SK-N-SH (cell line): Measurements from ENCODE around the gene YPEL3. TPM values are rescaled to one million over a fixed set of nuclear protein-coding genes. Genes with fewer than 3 reads are reported as not detected.

ENCODE experiments used
- CTCF ChIA-PET: fragments of 300-600, 350-600 bp; formaldehyde crosslinking; extraction: SDS; loops from one replicate; lab custom pipeline; 2021; lab: Yijun Ruan, JAX
- POLR2A ChIA-PET: fragments of 350-600 bp; sonication (Branson Sonifier 250); formaldehyde crosslinking; extraction: SDS; loops from one replicate; lab custom pipeline; 2020; ENCODE audit warnings: antibody characterized with exemption, inconsistent platforms; lab: Yijun Ruan, JAX
- DNase-seq: peaks from one replicate; pipeline ENCODE4 v3.0.0; 2012
- H2AFZ ChIP-seq: fragments of 200-600 bp; sonication (generic); 2 replicates; pipeline ENCODE4 v1.8.1; 2016; ENCODE audit warnings: antibody characterized with exemption, mild to moderate bottlenecking, low read depth
- H3F3A ChIP-seq: fragments of 200-600 bp; sonication (generic); replicated peaks from 2 replicates; pipeline ENCODE3; 2016; ENCODE audit warnings: antibody characterized with exemption, mild to moderate bottlenecking; ENCODE audit not compliant: insufficient read depth
- H3K27ac ChIP-seq, 2 experiments: fragments of 200-500 bp in 1 of 2; fragments of 200-600 bp in 1 of 2; sonication (Bioruptor generic) in 1 of 2; sonication (generic), shearing (Covaris generic) in 1 of 2; 2 replicates each; pipeline versions ENCODE4 v1.5.1 to v1.6.1; 2014 to 2016; ENCODE audit warnings: low read depth in 2 of 2, inconsistent platforms in 1 of 2, low read length in 1 of 2, mild to moderate bottlenecking in 1 of 2, mixed read lengths in 1 of 2
- H3K27me3 ChIP-seq: fragments of 200-600 bp; sonication (generic), shearing (Covaris generic); 2 replicates; pipeline ENCODE4 v1.6.1; 2016; ENCODE audit warnings: mixed run types; ENCODE audit not compliant: insufficient read depth
- H3K36me3 ChIP-seq, 2 experiments: fragments of 200-500 bp in 1 of 2; fragments of 200-600 bp in 1 of 2; sonication (Bioruptor generic) in 1 of 2; sonication (generic) in 1 of 2; replicated peaks in 1 of 2; 2 replicates each; pipeline versions ENCODE3 to v1.5.1; 2014 to 2016; ENCODE audit warnings: low read length in 1 of 2, mild to moderate bottlenecking in 1 of 2; ENCODE audit not compliant: insufficient read depth in 2 of 2, control insufficient read depth in 1 of 2
- H3K4me1 ChIP-seq, 2 experiments: fragments of 200-500 bp in 1 of 2; fragments of 200-600 bp in 1 of 2; sonication (Bioruptor generic) in 1 of 2; sonication (generic), shearing (Covaris generic) in 1 of 2; 2 replicates each; pipeline versions ENCODE4 v1.5.1 to v1.6.1; 2014 to 2016; ENCODE audit warnings: low read depth in 1 of 2, low read length in 1 of 2, mixed run types in 1 of 2; ENCODE audit not compliant: insufficient read depth in 2 of 2, control insufficient read depth in 1 of 2
- H3K4me2 ChIP-seq: fragments of 200-600 bp; sonication (generic), shearing (Covaris generic); 2 replicates; pipeline ENCODE4 v1.6.1; 2017; ENCODE audit warnings: mixed run types
- H3K4me3 ChIP-seq, 2 experiments: fragments of 200-500 bp in 1 of 2; fragments of 200-600 bp in 1 of 2; sonication (Bioruptor generic) in 1 of 2; sonication (generic), shearing (Covaris generic) in 1 of 2; 2 replicates each; pipeline versions ENCODE4 v1.5.1 to v1.8.1; 2014 to 2016; ENCODE audit warnings: low read depth in 2 of 2, inconsistent platforms in 1 of 2, low read length in 1 of 2, mild to moderate bottlenecking in 1 of 2, mixed read lengths in 1 of 2, moderate library complexity in 1 of 2
- H3K79me2 ChIP-seq: fragments of 200-600 bp; sonication (generic); 2 replicates; pipeline ENCODE4 v1.8.1; 2017; ENCODE audit warnings: mild to moderate bottlenecking; ENCODE audit not compliant: insufficient read depth
- H3K9ac ChIP-seq: fragments of 200-600 bp; sonication (generic); 2 replicates; pipeline ENCODE4 v1.6.1; 2017; ENCODE audit warnings: mixed run types
- H3K9me2 ChIP-seq: fragments of 200-600 bp; sonication (generic); 2 replicates; pipeline ENCODE4 v1.6.1; 2017; ENCODE audit warnings: mixed run types
- H3K9me3 ChIP-seq: fragments of 200-600 bp; sonication (generic); 2 replicates; pipeline ENCODE4 v1.6.1; 2017; ENCODE audit warnings: mixed run types, mild to moderate bottlenecking, moderate library complexity
- H4K20me1 ChIP-seq: fragments of 200-600 bp; sonication (generic); 2 replicates; pipeline ENCODE4 v1.6.1; 2017; ENCODE audit warnings: mild to moderate bottlenecking, mixed run types; ENCODE audit not compliant: insufficient read depth
- CTCF ChIP-seq: fragments of 200-600 bp; sonication (generic); IDR thresholded peaks from 2 replicates; pipeline ENCODE4 v1.6.1; 2017; ENCODE audit warnings: antibody characterized with exemption, mild to moderate bottlenecking, moderate library complexity
- IRF3 ChIP-seq: fragments of 150-350 bp; IDR thresholded peaks from 2 replicates; pipeline ENCODE4 v1.6.1; 2016; ENCODE audit warnings: mild to moderate bottlenecking, low read depth, low read length
- MAX ChIP-seq: IDR thresholded peaks from 2 replicates; pipeline ENCODE4 v1.4.0; 2012; ENCODE audit warnings: low read depth
- POLR2AphosphoS5 ChIP-seq: IDR thresholded peaks from 2 replicates; pipeline ENCODE4 v1.6.1; 2012; ENCODE audit warnings: low read depth, low read length
- SIN3A ChIP-seq: IDR thresholded peaks from 2 replicates; pipeline ENCODE4 v1.6.1; 2012; ENCODE audit warnings: low read depth, mild to moderate bottlenecking, low read length, moderate library complexity, borderline replicate concordance
- SMC3 ChIP-seq: IDR thresholded peaks from 2 replicates; pipeline ENCODE4 v1.6.1; 2012; ENCODE audit warnings: low read depth, low read length, improper control_type of control experiment
- TEAD4 ChIP-seq: IDR thresholded peaks from 2 replicates; pipeline ENCODE4 v1.4.0; 2012; ENCODE audit warnings: mild to moderate bottlenecking, borderline replicate concordance; ENCODE audit not compliant: insufficient read depth
- USF1 ChIP-seq: IDR thresholded peaks from 2 replicates; pipeline ENCODE4 v1.4.0; 2012; ENCODE audit warnings: low read depth, borderline replicate concordance
- YY1 ChIP-seq: IDR thresholded peaks from 2 replicates; pipeline ENCODE4 v1.4.0; 2012; ENCODE audit warnings: low read depth, mild to moderate bottlenecking
- ZBTB33 ChIP-seq: IDR thresholded peaks from 2 replicates; pipeline ENCODE4 v1.4.0; 2012; ENCODE audit warnings: low read depth, borderline replicate concordance
- WGBS: methylation state at CpG from one replicate; pipeline ENCODE4 v1.1.6; 2017; ENCODE audit warnings: low lambda C conversion rate; 5-methylcytosine and 5-hydroxymethylcytosine counted together
- polyA plus RNA-seq, 3 experiments: library from polyadenylated mRNA; depleted of rRNA; stranded (reverse); fragments of >200 nt; gene quantifications; 2 replicates each; pipeline ENCODE4 v1.2.3, GENCODE V29; 2012

Gene YPEL3
- polyA plus RNA-seq, 1 of the 3 experiments (the other 2 are of a cell fraction), result 36.6 TPM

- TF ChIP-seq TEAD4, result no peak
- TF ChIP-seq, all 33 proteins: peak for 3
Measured at GRCh38 chr16:30063893-30064728, 31.9 kb downstream of the YPEL3 start (continued).

GRCh38 chr16:30063278-30063892, 32.6 kb downstream of the YPEL3 start:
- peaks cover 13 to 31% of the 10 kb centered on the region in 2 experiments for H3K36me3 ChIP-seq
- peak overlapping the region; percentile 85; the same call in 1 of the 2 replicates for H3K9ac ChIP-seq
- H3K79me2 ChIP-seq, result peaks cover 48% of the 10 kb centered on the region
- peaks cover 23% of the 10 kb centered on the region for H3F3A ChIP-seq
- H3K4me2 ChIP-seq, result peak overlapping the region; percentile 99
- CTCF ChIA-PET, result interaction anchor here (0.9 to 6.7 kb wide), 7 partner anchors 9 to 74 kb away, joined by 3 to 68 read pairs (median 5); partner anchors contain the start of gene TBX6
- no peak overlapping the region for H2AFZ ChIP-seq
- TF ChIP-seq MAX (no peak), POLR2AphosphoS5 (0 out of 2 replicates have a peak, but pooled peaks have one; percentile 18)
- TF ChIP-seq, all 33 proteins: peak for 1
- POLR2A ChIA-PET, result interaction anchor here (0.6 to 5.1 kb wide), 6 partner anchors 8 to 143 kb away, joined by 3 to 57 read pairs (median 3); partner anchors contain the start of genes TAOK2 and TBX6
- Histone ChIP-seq H3K27ac (peak overlapping the region; percentile 98 to 99), H3K9me2 (no peaks in the 10 kb centered on the region), H3K4me3 (peak overlapping the region in 1 of 2 experiments; percentile 92; a peak in 1 of 4 replicates), H3K27me3 (no peaks in the 10 kb centered on the region), H3K9me3 (no peaks in the 10 kb centered on the region), H3K4me1 (peaks cover 25 to 39% of the 10 kb centered on the region in 2 experiments), H4K20me1 (peaks cover 24% of the 10 kb centered on the region)
- no peak for DNase-seq
- WGBS, result 83% methylated on average over 8 of the region's 12 CpGs

- ChIA-PET CTCF (interaction anchor here (0.9 to 1.8 kb wide), 5 partner anchors 10 to 33 kb away, joined by 3 to 4 read pairs (median 4); no protein-coding TSS in a partner anchor), POLR2A (interaction anchor here (1.5 kb wide), 1 partner anchor 24 kb away, joined by 3 read pairs; no protein-coding TSS in a partner anchor)
- no peaks in the 10 kb centered on the region for H3K9me2 ChIP-seq
- H3K4me2 ChIP-seq, result no peak overlapping the region
- H3F3A ChIP-seq, result peaks cover 18% of the 10 kb centered on the region
- H3K9ac ChIP-seq, result no peak overlapping the region
- no peak overlapping the region for H2AFZ ChIP-seq
- H3K79me2 ChIP-seq, result peaks cover 28% of the 10 kb centered on the region
- no peak overlapping the region for H3K4me3 ChIP-seq
- no peak for DNase-seq
- H4K20me1 ChIP-seq, result peaks cover 2% of the 10 kb centered on the region
- TF ChIP-seq SMC3, result no peak
- TF ChIP-seq CTCF, result no peak
- TF ChIP-seq SIN3A, result no peak
- TF ChIP-seq IRF3, result no peak
- TF ChIP-seq ZBTB33, result no peak
- TF ChIP-seq USF1, result no peak
- TF ChIP-seq YY1, result no peak
- peak overlapping the region in 1 of 2 experiments; percentile 51; a peak in 1 of 4 replicates for H3K27ac ChIP-seq
- H3K9me3 ChIP-seq, result no peaks in the 10 kb centered on the region
- H3K36me3 ChIP-seq, result peaks cover 0 to 16% of the 10 kb centered on the region in 2 experiments
- H3K27me3 ChIP-seq, result no peaks in the 10 kb centered on the region
- 86% methylated on average over 2 of the region's 2 CpGs for whole genome bisulfite sequencing
- peaks cover 15 to 27% of the 10 kb centered on the region in 2 experiments; a peak in 3 of 4 replicates for H3K4me1 ChIP-seq
Measured at GRCh38 chr16:30060836-30061554, 35.0 kb downstream of the YPEL3 start.
